Measurements from ENCODE around the gene TBL3.

TBL3 gene

DNA sequence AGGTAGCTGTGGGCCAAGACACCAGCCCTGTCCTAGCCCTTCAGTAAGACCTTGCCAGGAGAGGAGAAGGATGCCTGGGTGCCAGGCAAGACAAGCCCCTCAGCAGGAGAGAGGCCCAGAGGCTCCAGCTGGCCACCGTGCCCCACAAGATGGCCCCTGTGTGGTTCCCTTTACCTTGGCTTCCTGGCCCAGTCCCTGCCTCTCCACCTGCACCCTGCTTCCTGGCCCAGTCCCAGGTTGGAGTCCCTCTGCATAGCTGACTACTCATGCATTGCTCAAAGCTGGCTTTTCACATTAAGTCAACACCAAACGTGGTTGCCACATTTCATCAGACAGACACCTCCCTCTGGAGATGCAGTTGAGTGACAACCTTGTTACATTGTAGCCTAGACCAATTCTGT lies 21.9 kb downstream of the TBL3 start:
- H3K36me3 ChIP-seq (ENCODE audit: insufficient read depth, low read length) = no peaks in the 10 kb centered on the region
- H3K27ac ChIP-seq (ENCODE audit: low read depth, low read length) = no peak overlapping the region
- H3K27me3 ChIP-seq (ENCODE audit: insufficient read depth, low read length) = peaks cover 24% of the 10 kb centered on the region
- no peaks in the 10 kb centered on the region for H3K79me2 ChIP-seq (ENCODE audit: control insufficient read depth, insufficient read depth, low read length, unreplicated experiment)
- no peak overlapping the region for H3K4me3 ChIP-seq (ENCODE audit: low read depth, low read length)
- H3K4me1 ChIP-seq (ENCODE audit: control insufficient read depth, insufficient read depth, low read length, unreplicated experiment) = peaks cover 25% of the 10 kb centered on the region
- H2AFZ ChIP-seq (ENCODE audit: low read length, unreplicated experiment) = no peak overlapping the region

DNA sequence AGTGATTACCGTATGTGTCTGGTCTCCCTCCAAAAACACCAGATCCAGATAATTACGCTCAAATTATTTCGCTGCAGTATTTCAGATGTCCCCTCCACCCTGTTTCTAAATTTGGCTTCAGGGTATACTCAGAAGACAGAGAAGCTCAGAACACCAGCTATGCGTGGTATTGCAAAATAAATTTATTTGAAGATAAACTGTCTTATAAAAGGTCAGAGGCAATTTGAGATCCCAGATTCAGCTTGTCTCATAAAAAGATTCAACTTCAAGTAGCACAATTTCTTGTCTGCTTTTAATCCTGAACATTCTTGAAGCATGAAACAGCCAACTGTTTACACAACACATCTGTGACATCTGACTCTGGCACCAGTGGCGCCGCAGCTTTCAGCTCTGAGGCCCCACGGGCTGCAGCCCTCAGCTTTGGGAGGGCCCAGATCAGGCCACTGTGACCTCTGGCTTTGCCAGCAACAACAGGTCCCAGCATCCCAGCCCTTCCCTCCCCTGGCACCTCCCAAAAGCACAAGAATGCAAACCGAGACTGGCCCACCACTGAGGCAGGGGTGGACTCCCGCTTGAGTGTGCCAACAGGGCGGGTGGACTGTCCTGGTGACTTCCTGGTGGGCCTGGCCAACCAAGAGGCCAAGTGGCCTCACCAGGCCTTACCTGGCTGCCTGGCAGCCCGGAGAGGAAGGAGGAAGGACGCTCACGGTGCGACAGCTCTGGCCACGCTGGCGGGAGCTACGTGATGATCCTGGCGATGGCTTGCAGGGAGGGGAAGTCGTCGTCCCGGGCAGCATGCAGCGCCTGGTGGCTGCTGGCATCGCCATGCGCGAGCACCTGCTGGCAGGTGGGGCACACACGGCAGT lies 25.9 kb downstream of the TBL3 start:
- H3K4me1 ChIP-seq (ENCODE audit: control insufficient read depth, insufficient read depth, low read length, unreplicated experiment) = peaks cover 17% of the 10 kb centered on the region
- no peak overlapping the region for H2AFZ ChIP-seq (ENCODE audit: low read length, unreplicated experiment)
- H3K27me3 ChIP-seq (ENCODE audit: insufficient read depth, low read length) = no peaks in the 10 kb centered on the region
- H3K27ac ChIP-seq (ENCODE audit: low read depth, low read length) = no peak overlapping the region
- H3K4me3 ChIP-seq (ENCODE audit: low read depth, low read length) = no peak overlapping the region
- H3K79me2 ChIP-seq (ENCODE audit: control insufficient read depth, insufficient read depth, low read length, unreplicated experiment) = no peaks in the 10 kb centered on the region
- H3K36me3 ChIP-seq (ENCODE audit: insufficient read depth, low read length) = peaks cover 12% of the 10 kb centered on the region; the same call in 1 of the 2 replicates

DNA sequence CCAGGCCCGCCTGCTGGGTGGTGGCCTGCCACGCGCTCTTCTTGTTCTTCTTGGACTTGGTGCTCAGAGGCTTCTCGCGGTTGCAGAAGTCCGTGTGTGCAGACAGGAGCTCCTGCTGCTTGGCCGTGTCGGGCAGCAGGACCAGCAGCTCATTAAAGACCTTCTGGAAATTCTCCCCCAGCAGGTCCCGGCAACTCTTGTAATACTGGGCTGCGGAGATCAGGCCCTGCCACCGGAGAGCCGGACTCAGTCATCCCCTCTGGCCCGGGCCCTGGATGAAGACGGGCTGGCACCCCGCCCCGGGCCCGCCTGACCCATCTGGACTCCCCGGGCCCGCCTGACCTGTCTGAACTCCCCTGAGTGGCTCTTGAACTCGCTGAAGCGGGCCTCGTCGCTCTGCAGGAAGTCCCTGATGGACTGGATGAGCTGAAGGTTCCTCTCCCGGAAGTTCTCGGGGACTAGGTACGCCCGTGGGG lies 26.5 kb downstream of the TBL3 start:
- peaks cover 6% of the 10 kb centered on the region for H3K79me2 ChIP-seq (ENCODE audit: control insufficient read depth, insufficient read depth, low read length, unreplicated experiment)
- peaks cover 14% of the 10 kb centered on the region for H3K4me1 ChIP-seq (ENCODE audit: control insufficient read depth, insufficient read depth, low read length, unreplicated experiment)
- no peak overlapping the region for H2AFZ ChIP-seq (ENCODE audit: low read length, unreplicated experiment)
- no peaks in the 10 kb centered on the region for H3K27me3 ChIP-seq (ENCODE audit: insufficient read depth, low read length)
- H3K27ac ChIP-seq (ENCODE audit: low read depth, low read length) = no peak overlapping the region
- H3K4me3 ChIP-seq (ENCODE audit: low read depth, low read length) = no peak overlapping the region
- peaks cover 15% of the 10 kb centered on the region; the same call in 1 of the 2 replicates for H3K36me3 ChIP-seq (ENCODE audit: insufficient read depth, low read length)

DNA sequence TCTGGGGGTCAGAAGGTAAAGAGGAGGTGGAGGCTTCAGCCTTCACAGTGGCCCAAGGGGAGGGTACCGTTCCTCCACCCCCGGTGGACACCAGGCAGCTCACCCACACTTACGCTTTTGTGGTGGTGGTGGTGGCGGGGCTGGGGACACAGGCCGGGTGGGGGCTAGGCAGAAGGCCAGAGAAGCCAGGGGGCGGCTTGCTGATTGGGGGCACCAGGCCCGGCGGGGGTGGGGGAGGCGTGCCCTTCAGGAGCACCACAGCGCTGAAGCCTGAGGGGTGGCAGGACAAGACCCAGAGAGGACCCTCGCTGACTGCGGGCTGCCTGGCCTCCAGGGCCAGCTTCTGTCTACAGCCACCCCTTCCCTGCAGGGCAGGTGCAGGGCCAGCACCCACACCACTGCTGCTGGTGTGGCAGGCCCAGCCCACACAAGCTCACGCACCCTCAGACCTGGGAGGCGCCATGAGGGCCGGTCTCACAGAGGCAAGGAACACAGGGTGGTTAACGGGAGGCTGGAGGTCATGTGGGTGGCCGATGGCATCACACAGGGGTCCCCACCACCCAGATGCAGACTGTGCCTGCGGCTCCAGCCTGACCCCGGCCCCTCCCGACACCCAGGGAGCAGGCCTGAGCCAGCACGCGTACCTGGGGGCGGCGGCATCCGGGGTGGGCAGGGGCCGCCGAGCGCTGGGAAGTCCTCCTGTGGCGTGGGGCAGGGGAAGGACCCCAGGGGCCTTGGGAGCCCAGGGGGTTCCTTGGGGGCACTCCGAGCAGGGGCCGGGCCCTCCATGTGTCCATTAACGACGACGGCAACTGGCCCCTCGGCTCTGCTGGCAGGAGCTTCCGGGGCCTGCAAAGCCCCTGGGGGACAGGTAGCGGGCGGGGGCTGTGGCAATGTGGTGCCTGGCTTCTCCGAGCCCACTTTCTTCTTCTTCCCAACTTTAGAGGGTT lies 27.3 kb downstream of the TBL3 start:
- H3K36me3 ChIP-seq (ENCODE audit: insufficient read depth, low read length) = peaks cover 15% of the 10 kb centered on the region; the same call in 1 of the 2 replicates

DNA sequence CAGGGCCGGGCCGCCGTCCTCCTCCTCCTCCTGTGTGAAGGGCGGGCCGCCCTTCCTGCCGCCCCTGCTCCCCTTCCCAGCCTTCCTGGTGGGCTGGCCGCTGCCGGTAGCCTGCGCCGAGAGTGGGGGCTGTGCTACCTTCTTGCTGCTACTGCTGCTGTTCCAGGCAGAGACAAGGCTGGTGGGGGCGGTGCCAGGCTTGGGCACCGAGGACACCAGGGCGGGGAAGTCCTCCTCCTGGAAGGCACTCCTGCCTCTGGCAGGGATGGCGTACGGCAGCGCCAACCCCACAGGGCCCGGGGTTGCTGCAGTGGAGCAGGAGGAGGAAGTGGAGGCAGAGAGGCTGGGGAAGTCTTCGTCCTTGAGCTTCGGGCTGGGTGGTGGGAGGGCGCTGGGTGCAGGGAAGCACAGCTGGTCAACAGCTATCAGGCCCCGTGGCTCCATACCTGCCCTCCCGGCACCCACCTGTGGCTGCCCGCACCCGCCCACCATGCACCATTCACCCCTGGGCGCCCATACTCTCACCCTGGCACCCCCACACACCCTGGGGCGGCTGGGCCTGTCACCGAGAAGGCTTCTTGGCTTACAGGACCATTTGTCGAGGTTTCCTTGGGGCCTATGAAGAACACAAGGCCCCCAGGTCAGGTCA lies 28.1 kb downstream of the TBL3 start:
- peaks cover 15% of the 10 kb centered on the region; the same call in 1 of the 2 replicates for H3K36me3 ChIP-seq (ENCODE audit: insufficient read depth, low read length)
- no peak overlapping the region for H3K4me3 ChIP-seq (ENCODE audit: low read depth, low read length)
- no peaks in the 10 kb centered on the region for H3K27me3 ChIP-seq (ENCODE audit: insufficient read depth, low read length)
- H2AFZ ChIP-seq (ENCODE audit: low read length, unreplicated experiment) = no peak overlapping the region
- peaks cover 19% of the 10 kb centered on the region for H3K4me1 ChIP-seq (ENCODE audit: control insufficient read depth, insufficient read depth, low read length, unreplicated experiment)
- no peak overlapping the region for H3K27ac ChIP-seq (ENCODE audit: low read depth, low read length)
- H3K79me2 ChIP-seq (ENCODE audit: control insufficient read depth, insufficient read depth, low read length, unreplicated experiment) = peaks cover 20% of the 10 kb centered on the region

More for the DNA sequence above, 27.3 kb downstream of the TBL3 start:
- no peak overlapping the region for H3K4me3 ChIP-seq (ENCODE audit: low read depth, low read length)
- no peak overlapping the region for H2AFZ ChIP-seq (ENCODE audit: low read length, unreplicated experiment)
- peaks cover 11% of the 10 kb centered on the region for H3K79me2 ChIP-seq (ENCODE audit: control insufficient read depth, insufficient read depth, low read length, unreplicated experiment)
- H3K4me1 ChIP-seq (ENCODE audit: control insufficient read depth, insufficient read depth, low read length, unreplicated experiment) = peaks cover 13% of the 10 kb centered on the region
- H3K27me3 ChIP-seq (ENCODE audit: insufficient read depth, low read length) = no peaks in the 10 kb centered on the region
- no peak overlapping the region for H3K27ac ChIP-seq (ENCODE audit: low read depth, low read length)

DNA sequence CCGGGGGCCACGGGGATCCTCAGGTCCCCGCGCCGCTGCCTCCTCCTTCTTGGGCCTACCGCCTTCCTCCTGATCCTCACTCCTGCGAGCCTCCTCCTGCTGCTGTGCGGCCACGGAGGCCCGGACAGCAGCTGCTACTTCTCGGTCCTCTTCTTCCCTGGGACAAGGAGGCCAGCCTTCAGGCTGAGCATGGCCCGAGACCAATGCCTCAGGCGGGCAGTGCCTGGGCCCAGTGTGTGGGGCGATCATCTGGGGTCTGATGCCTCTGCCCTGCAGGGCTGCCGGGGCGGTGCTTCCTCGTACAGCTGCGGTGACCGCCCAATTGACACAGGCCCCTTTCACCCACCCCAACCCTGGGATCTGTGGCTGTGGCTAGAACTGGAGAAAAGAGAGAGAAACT lies 29.2 kb downstream of the TBL3 start:
- H3K36me3 ChIP-seq (ENCODE audit: insufficient read depth, low read length) = peaks cover 15% of the 10 kb centered on the region; the same call in 1 of the 2 replicates

DNA sequence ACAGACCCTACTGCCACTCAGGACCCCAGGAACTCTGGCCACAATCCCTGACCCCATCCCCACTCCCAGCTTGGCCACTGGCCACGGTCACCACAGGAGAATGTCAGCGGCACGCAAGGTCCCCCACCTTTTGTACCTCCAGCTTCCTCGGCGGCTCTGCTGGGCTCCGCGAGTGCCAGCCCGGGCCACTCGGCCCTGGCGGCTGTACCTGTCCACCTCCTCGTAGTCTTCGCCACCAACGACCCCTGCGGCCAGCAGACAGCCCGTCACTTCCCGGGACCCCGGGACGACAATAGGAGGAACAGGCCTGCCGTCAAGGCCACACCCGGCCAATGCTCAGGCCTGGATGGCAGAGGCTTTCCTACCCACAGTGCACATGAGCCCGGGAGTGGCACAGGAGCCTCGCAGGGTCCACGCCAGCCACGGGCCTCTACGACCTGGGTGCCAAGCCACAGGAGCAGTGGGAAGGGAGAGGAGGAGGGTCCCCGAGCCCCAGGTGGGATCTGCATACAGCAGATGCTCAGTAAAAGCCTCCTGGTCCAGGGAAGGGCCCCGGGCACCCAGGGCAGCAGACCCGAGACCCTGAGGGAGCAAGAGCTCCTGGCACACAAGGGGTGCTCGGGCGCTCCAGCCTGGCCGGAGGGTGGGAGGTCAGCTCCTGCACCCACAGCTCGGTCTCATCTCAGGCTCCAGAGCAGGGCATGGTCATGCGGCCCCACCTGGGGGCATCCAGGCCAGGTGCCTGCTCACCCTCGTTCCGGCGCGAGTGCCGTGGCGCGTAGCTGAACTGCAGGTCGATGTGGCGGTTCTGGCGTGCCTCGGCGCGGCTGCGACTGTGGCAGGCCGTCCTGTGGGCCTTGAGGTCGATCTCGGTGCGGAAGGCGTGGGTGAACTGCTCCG lies 29.9 kb downstream of the TBL3 start:
- H3K27ac ChIP-seq (ENCODE audit: low read depth, low read length) = no peak overlapping the region
- H3K27me3 ChIP-seq (ENCODE audit: insufficient read depth, low read length) = no peaks in the 10 kb centered on the region
- peaks cover 19% of the 10 kb centered on the region for H3K4me1 ChIP-seq (ENCODE audit: control insufficient read depth, insufficient read depth, low read length, unreplicated experiment)
- no peak overlapping the region for H2AFZ ChIP-seq (ENCODE audit: low read length, unreplicated experiment)
- H3K36me3 ChIP-seq (ENCODE audit: insufficient read depth, low read length) = peaks cover 15% of the 10 kb centered on the region; the same call in 1 of the 2 replicates
- peaks cover 37% of the 10 kb centered on the region for H3K79me2 ChIP-seq (ENCODE audit: control insufficient read depth, insufficient read depth, low read length, unreplicated experiment)
- no peak overlapping the region for H3K4me3 ChIP-seq (ENCODE audit: low read depth, low read length)

More for the DNA sequence above, 29.2 kb downstream of the TBL3 start:
- H3K4me3 ChIP-seq (ENCODE audit: low read depth, low read length) = no peak overlapping the region
- H2AFZ ChIP-seq (ENCODE audit: low read length, unreplicated experiment) = no peak overlapping the region
- H3K4me1 ChIP-seq (ENCODE audit: control insufficient read depth, insufficient read depth, low read length, unreplicated experiment) = peaks cover 19% of the 10 kb centered on the region
- peaks cover 31% of the 10 kb centered on the region for H3K79me2 ChIP-seq (ENCODE audit: control insufficient read depth, insufficient read depth, low read length, unreplicated experiment)
- no peaks in the 10 kb centered on the region for H3K27me3 ChIP-seq (ENCODE audit: insufficient read depth, low read length)
- no peak overlapping the region for H3K27ac ChIP-seq (ENCODE audit: low read depth, low read length)

DNA sequence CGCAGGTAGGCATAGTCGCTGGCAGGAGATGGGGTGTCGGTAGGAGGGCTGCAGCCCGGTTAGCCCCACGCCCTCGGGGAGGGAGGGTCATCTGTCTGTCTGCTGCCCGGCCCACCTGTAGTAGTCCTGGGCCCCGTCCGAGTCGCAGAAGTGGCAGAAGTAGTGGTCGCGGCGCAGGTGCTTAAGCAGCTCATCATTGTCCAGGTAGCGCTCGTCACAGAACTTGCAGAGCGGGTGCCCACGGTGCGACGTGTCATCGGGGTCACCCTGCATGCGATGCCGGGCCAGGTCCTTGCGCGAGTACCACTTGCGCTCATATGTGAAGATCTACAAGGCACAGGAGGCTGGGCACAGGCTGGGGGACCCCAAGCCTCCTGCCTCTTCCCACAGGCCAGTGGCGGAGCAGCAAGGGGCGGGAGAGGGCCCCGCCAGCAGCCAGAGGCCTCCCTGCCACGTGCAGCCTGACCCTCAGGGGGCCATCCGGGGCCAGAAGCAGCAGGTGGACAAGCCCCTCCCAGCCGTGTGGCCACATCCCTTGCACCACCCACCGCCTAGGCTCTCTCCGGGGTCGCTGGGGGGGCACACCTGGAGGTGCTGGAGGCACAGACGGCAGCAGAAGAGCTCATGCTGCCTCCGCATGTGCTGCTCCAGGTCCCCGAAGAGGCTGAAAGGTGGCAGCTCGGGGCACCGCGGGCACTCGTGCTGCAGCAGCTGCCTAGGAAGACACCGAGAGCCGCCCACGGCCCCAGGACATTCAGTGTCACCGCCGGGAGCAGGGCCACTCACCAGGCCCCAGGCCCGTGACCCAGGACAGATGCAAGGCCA lies 30.8 kb downstream of the TBL3 start:
- Histone ChIP-seq H3K27me3 (ENCODE audit: insufficient read depth, low read length) (no peaks in the 10 kb centered on the region), H2AFZ (ENCODE audit: low read length, unreplicated experiment) (no peak overlapping the region), H3K36me3 (ENCODE audit: insufficient read depth, low read length) (peaks cover 15% of the 10 kb centered on the region; the same call in 1 of the 2 replicates), H3K4me3 (ENCODE audit: low read depth, low read length) (no peak overlapping the region), H3K4me1 (ENCODE audit: control insufficient read depth, insufficient read depth, low read length, unreplicated experiment) (peaks cover 24% of the 10 kb centered on the region), H3K27ac (ENCODE audit: low read depth, low read length) (no peak overlapping the region), H3K79me2 (ENCODE audit: control insufficient read depth, insufficient read depth, low read length, unreplicated experiment) (peaks cover 46% of the 10 kb centered on the region)

DNA sequence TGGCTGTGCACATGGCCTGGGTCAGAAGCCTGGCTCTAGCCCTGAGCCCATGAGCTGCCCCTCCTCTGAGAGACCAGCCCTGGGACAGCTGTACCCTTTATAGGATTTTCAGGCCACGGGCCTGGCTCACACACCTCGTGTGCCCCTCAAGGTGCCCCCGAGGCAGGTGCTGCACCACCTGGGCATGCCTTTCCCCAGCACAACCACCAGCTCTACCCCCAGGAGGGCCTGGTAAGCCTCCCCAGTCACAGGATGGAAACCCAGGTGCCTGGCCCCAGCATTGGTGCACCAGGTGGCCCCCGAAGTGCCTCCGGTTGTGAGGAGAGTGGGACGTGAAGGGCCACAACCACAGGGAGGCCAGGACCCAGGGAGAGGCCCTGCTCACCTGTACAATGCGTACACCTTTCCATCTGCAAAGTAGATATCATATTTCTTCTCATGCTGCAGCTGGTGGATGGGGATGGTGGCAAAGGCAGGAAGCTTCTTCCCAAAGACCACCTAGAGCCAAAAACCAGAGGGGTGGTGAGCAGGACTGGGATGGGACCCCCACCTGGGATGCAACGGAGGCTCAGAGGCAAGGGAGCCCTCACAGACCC lies 31.5 kb downstream of the TBL3 start:
- Histone ChIP-seq H3K36me3 (ENCODE audit: insufficient read depth, low read length) (peaks cover 15% of the 10 kb centered on the region; the same call in 1 of the 2 replicates), H3K4me3 (ENCODE audit: low read depth, low read length) (no peak overlapping the region), H3K4me1 (ENCODE audit: control insufficient read depth, insufficient read depth, low read length, unreplicated experiment) (peaks cover 23% of the 10 kb centered on the region), H3K27ac (ENCODE audit: low read depth, low read length) (no peak overlapping the region), H2AFZ (ENCODE audit: low read length, unreplicated experiment) (no peak overlapping the region), H3K79me2 (ENCODE audit: control insufficient read depth, insufficient read depth, low read length, unreplicated experiment) (peaks cover 54% of the 10 kb centered on the region), H3K27me3 (ENCODE audit: insufficient read depth, low read length) (no peaks in the 10 kb centered on the region)

All from ACC112 (cell line).